GM08714 (cell line): ENCODE data around the gene HSBP1L1.
"Not testable (repeated sequence)": the region's sequence is repeated elsewhere in the genome, so short reads cannot be mapped to it uniquely, and the experiment has no call there.

Experiments used
- H3K4me3 ChIP-seq: fragments of 200-500 bp; sonication (Bioruptor generic); 2 replicates; pipeline ENCODE4 v1.5.1; 2014; ENCODE audit warnings: mild to moderate bottlenecking, low read length, inconsistent platforms
- ZNF274 ChIP-seq: IDR thresholded peaks from 2 replicates; pipeline ENCODE4 v1.6.1; 2012; ENCODE audit warnings: mild to moderate bottlenecking, low read depth, low read length

Gene HSBP1L1

DNA sequence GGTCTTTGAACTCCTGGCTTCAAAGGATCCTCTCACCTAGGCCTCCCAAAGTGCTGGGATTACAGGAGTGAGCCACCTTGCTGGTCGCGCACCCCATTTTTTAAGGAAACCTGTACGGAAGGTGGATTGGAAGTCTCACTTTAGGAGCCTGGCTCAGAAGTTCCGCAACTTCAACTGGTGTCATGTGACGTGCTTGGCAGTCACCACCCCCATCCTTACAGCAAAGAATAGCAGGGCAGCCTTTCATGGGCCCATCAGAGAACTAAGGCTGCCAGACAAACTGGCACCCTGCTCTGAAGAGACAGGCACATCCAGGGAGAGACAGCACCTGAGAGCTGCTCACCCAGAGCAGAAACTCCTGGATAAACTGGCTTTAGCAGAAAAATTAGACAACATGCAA, 9.7 kb upstream of the HSBP1L1 start:
- TF ChIP-seq ZNF274: no peak

GRCh38 chr18:79955302-79956075, 9.0 kb upstream of the HSBP1L1 start:
- TF ChIP-seq ZNF274: no peak
- no peak overlapping the region for H3K4me3 ChIP-seq

More for the DNA sequence above, 9.7 kb upstream of the HSBP1L1 start:
- H3K4me3 ChIP-seq: no peak overlapping the region

DNA sequence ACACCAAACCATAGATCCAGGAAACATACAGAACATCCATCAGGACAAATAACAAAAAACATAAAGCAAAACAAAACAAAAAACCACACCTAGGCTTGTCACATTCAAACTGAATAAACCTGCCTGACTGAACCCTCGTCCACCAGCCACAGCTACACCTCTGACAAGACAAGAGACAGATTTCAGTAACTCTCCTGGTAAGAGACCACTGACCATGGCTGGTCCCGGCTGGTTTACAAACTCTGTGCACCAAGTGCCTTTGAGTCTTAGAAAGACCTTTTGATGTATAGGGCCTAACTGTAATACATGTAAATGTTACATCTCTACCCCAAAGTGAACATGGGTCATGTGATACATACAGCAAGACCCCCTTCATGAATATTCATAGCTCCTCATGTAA, 8.2 kb upstream of the HSBP1L1 start:
- no peak overlapping the region for H3K4me3 ChIP-seq
- TF ChIP-seq ZNF274: no peak

GRCh38 chr18:79958981-79959380, 5.5 kb upstream of the HSBP1L1 start:
- H3K4me3 ChIP-seq: no peak overlapping the region
- no peak for TF ChIP-seq ZNF274

- not testable (repeated sequence) for H3K4me3 ChIP-seq
Measured at GRCh38 chr18:79960161-79960801, 4.2 kb upstream of the HSBP1L1 start.

DNA sequence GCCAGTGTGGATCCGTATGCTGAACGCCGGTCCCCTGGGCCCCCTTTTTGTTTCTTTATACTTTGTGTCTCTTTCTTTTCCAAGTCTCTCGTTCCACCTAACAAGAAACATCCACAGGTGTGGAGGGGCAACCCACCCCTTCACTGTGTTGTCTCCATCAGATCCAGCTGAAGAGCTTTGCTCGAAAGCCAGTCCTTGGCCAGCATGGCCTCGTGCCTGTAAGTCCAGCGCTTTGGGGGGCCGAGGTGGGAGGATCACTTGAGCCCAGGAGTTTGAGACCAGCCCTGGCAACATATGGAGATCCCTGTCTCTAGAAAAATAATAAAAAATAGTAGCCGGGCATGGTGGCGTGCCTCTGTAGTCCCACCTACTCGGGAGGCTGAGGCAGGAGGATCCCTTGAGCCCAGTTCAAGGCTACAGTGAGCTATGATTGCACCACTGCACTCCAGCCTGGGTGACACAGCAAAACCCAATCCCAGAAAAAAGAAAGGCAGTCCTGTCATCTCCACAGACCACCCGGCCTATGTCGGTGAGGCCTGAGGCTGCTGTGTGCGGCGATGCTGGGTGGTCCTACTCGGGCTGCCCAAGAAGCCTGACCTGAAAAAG, 3.4 kb upstream of the HSBP1L1 start:
- TF ChIP-seq ZNF274: no peak

DNA sequence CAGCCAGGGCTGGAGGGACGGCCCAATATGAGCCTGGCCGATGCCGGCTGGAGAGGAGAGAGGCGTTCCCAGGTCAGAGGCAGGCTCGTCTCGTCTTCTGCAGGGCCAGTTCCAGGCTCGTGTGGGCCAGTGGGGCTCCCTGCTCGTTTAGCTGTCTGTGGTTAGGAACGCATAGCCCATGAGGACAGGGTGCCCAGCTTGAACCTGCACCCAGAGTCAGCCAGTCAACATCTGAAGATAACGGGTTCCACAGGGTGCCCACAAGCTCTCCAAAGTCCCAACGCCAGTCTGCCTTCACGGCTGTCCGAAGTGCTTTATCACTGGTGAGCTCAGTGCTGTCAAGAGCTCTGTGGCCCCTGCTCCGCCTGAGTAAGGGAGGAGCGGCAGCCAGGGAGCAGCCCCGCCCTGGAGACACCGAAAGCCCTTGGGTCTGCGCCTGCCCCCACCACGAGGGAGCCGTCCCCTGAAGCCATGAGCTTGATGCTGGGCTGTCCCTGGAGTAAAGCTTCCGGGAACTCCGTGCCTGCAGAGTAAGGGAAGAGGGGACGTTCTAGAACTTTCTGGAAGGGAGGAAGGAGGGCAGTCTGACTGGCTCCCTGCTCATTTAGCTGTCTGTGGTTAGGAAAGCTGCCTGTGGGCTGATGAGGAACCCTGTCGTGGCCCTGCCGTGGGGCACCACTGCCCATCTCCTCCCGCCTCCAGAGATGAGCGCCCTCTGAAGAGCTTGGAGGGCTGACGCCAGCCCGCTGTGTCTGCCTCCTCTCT, 2.7 kb upstream of the HSBP1L1 start:
- no peak for TF ChIP-seq ZNF274
- H3K4me3 ChIP-seq: no peak overlapping the region

More for the DNA sequence above, 3.4 kb upstream of the HSBP1L1 start:
- H3K4me3 ChIP-seq: no peak overlapping the region

GRCh38 chr18:79962311-79962710, 2.1 kb upstream of the HSBP1L1 start:
- no peak for TF ChIP-seq ZNF274
- H3K4me3 ChIP-seq: no peak overlapping the region

GRCh38 chr18:79962835-79963657, 1.4 kb upstream of the HSBP1L1 start:
- TF ChIP-seq ZNF274: no peak
- H3K4me3 ChIP-seq: no peak overlapping the region

GRCh38 chr18:79963658-79964329, 649 bp upstream of the HSBP1L1 start:
- peak overlapping the region; percentile 71; the same call in 1 of the 2 replicates for H3K4me3 ChIP-seq
- TF ChIP-seq ZNF274: no peak

DNA sequence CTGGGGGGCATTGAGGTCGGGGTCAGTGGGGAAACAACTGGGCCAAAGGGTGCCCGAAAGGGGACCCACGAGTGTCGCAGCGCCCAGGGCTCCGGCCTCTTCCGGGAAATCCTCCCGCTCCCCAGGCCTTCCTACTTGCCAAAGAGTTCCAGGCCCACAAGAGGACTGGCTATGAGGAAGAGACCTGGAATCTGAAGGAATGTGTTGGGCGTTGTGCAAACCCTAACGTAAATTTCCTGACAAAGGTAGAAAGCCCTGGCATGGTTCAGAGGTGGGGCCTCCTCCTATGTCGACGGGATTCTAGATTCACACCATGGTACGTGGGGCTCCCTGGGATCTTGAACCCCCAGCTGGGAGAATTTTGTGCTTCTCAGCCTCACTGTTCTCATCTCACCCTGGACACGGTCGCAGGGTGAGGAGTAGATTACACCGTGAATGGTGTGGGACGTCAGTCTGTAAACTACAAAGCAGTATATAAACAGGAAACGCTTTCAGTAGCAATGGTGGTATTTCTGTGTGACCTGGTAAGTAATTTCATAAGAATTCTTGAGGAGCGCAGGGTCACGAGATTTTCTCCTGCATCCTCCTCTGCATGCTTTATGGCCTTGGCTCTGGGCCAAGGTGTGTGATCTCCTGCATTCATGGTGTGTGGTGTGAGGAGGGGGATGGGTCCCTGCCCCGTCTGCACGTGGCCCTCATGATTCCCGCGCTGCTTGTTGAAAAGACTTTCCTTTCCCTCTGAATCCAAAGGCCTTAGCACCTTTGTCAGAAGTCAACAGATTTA, 868 bp downstream of the HSBP1L1 start:
- peak overlapping the region; percentile 71; the same call in 1 of the 2 replicates for H3K4me3 ChIP-seq
- TF ChIP-seq ZNF274: no peak

- no peak for TF ChIP-seq ZNF274
- H3K4me3 ChIP-seq: no peak overlapping the region
Measured at GRCh38 chr18:79970419-79971133, 6.1 kb downstream of the HSBP1L1 start.
